GM21360 (cell line): ENCODE data around the gene KANK2.
"Not testable (repeated sequence)": the region's sequence is repeated elsewhere in the genome, so short reads cannot be mapped to it uniquely, and the experiment has no call there.

Experiments used
- ATAC-seq: cut with Tn5 transposase; IDR thresholded peaks from one replicate; pipeline ENCODE4 v1.9.1; 2021; ENCODE audit warnings: mild to moderate bottlenecking, moderate library complexity; ENCODE audit not compliant: unreplicated experiment

The KANK2 gene

GRCh38 chr19:11198769-11199424 lies 1.6 kb upstream of the KANK2 start:
- no peak for ATAC-seq

- no peak for ATAC-seq
Observed at GRCh38 chr19:11198175-11198534, 810 bp upstream of the KANK2 start.

- ATAC-seq, result no peak
Observed at GRCh38 chr19:11196406-11197287, 698 bp downstream of the KANK2 start.

- ATAC-seq, result no peak
Observed at GRCh38 chr19:11195681-11196080, 1.7 kb downstream of the KANK2 start.

GRCh38 chr19:11194656-11195558 lies 2.4 kb downstream of the KANK2 start:
- no peak for ATAC-seq

DNA sequence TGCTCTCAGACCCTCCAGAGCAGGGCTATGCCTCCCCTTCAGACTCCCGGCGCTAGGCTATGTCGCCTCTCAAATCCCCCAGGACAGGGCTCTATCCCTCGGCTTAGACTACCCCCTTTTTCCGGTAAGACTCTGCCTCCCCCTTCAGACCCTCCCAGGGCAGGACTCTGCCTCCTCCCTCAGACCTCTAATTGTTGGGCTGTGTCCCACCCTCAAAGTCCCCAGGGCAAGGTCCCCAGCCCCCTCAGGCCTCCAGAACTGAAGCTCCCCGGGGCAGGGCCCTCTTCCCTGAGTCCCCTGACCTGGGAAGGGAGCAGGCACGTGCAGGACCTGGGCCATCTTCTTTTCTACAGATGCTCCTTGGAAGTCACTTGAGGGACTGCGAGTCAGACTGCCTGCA lies 3.2 kb downstream of the KANK2 start:
- ATAC-seq, result no peak

DNA sequence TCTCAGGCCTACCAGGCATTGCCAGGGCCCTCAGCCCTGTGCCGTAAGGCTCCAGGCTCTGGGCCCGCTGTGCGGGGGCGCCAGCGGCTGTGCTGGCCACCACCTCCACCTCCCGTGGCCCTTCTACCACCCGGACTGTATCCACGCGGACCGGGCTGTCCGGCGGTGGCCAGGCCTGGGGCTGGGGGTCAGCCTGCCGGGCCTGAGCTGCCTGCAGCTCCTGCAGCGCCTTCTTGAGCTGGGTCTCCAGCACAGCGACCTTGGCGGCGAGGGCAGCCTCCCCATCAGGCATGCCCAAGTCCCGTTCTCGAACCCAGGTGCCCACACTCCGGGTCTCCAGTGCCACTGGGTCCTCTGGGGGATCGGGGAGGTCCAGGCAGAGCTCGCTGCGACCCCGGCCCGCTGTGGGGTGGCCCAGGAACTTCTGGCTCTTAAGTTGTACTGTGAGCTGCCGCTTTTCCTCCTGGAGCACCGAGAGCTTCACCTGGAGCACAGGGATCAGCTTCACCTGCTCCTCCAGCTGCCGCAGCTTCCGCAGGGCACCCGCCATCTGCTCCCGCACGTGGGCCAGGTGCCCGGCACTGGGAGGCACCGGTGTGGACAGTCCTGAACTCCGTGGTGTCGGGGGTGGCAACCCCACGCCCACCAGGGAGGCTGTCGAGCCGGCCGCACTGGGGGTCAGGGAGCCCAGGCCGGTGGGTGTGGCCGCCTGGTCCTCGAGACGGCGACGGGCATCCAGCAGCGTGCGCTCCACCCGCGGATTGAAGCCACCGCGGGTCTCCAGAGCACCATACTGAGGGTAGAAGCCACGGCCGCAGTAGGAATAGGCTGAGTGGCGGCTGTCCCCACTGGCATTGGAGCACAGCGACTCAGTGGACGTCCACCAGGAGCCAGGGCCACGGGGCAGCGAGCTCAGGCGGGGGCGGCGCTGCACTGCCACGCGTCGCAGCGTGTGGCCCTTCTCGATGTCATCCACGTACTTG lies 4.1 kb downstream of the KANK2 start:
- ATAC-seq, result no peak

DNA sequence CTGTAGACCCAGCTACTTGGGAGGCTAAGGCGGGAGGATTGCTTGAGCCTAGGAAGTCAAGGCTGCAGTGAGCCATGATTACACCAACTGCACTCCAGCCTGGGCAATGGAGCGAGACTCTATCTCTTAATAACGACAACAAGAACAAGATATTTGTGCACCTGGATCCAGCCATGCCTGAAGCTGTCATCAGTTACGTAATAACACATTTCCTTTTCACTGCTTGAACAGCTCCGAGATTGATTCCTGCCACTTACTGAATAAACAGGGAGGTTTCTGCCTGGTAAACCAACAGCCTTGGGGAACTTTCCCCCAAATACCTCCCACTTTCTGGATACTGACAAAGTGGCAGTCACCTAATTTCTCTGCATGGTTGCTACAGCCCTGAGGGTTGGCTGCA lies 5.4 kb downstream of the KANK2 start:
- no peak for ATAC-seq

DNA sequence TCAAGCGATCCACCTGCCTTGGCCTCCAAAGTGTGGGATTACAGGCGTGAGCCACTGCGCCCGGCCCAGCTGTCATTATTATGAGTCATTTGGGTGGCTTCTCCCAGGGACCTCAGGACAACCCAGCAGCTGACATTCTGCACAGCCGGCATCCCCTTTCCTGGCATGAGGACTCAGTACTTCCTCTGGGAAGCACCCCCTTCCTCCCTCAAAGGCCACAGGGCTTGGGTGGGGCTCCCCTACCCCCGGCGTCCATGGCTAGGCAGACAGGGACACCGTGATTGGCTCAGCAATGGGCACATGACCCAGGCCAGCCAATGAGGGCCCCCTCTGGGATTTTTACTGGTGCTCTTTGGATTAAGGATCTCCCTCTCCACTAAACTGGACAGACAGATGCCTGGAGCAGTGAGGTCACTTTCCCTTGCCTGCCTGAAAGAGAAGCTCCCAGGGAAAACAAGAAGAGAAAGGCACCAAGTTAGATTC lies 6.0 kb downstream of the KANK2 start:
- no peak for ATAC-seq

DNA sequence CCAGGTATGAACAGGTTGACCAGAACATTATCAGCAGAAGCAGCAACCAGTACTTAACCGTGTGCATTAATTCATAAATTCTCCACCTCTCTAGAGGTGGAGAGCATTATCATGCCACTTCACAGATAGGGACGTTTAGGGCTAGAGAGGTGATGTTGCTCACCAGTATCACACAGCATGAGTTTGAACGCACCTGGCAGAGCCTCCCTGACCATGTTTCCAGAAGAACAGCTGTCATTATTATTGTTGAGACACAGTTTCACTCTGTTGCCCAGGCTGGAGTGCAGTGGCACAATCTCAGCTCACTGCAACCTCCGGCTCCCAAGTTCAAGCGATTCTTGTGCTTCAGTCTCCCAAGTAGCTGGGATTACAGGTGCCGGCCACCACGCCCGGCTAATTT lies 6.8 kb downstream of the KANK2 start:
- no peak for ATAC-seq

DNA sequence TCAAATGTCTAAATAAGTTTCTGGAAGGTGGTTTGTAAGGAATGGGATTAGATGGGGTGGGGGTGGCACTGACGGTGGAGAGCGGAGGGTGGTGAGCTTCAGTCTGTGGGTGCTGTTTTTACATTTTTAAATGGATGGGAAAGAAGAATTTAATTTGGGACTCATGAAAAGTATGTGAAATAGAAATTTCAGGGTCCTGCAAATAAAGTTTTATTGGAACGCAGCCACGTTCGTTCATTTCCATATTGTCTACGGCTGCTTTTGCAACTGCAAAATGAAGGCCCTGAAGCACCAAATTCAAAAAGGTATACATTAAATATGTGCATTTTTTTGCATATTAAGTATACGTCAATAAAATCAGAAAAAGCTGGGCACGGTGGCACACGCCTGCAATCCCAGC lies 9.9 kb downstream of the KANK2 start:
- ATAC-seq, result no peak

DNA sequence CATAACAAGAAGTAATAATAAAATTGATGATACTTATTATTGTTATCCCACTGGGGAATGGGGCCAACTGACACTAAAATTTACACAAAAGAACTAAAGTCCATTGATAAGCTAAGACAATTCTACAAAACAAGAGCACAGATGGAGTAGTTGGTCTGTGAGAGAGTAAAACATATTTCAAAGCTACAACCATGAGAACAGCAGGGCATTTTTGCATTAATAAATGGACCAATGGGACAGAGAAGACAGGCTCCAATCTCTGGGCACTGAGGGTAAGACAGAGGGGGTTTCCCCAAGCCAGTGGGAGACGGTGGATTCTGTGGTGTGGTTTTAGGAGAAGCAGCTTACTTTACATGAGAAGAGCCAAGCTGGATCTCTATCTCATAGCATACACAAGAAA lies 14.4 kb downstream of the KANK2 start:
- ATAC-seq, result no peak

- no peak for ATAC-seq
Observed at GRCh38 chr19:11181488-11181887, 15.9 kb downstream of the KANK2 start.

GRCh38 chr19:11180975-11181374 lies 16.4 kb downstream of the KANK2 start:
- not testable (repeated sequence) for ATAC-seq

DNA sequence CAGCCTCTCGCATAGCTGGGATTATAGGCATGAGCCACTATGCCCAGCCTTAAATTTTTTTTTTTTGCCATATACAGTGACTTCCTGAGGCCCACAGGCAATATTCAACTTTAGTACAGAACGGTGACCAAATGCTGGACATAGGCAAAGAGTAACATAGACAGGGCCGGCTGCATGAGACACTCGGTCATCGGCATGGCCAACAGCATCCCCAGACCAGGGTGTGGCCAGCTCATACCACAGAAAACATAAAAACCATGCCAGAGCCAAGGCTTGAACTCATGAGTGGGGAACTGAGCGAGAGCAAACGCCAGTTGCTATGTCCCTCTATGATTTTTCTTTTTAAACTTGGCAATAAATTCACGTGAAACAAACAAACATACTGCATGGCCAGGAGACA lies 17.0 kb downstream of the KANK2 start:
- ATAC-seq, result no peak

- no peak for ATAC-seq
Observed at GRCh38 chr19:11179716-11180297, 17.5 kb downstream of the KANK2 start.

GRCh38 chr19:11179145-11179465 lies 18.2 kb downstream of the KANK2 start:
- ATAC-seq, result not testable (repeated sequence)

DNA sequence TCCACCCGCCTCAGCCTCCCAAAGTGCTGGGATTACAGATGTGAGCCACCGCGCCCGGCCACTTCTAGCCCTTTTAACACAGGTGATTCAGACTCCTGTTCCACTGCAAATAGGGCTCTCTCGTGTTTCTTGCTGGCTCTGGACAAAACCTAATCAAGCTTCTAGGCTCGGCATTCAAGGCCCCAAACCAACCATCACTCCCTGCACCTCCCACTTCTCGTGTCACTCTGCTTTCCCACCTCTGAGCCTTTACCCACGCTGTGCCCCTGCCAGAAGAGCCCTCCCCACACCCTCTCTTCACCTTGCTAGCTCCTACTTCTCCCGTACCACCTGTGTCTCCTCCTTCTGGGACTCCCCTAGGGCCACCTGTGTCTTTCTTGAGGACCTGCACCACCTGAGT lies 19.8 kb downstream of the KANK2 start:
- no peak for ATAC-seq

- ATAC-seq, result no peak
Observed at GRCh38 chr19:11176466-11177193, 20.7 kb downstream of the KANK2 start.
